ENCODE measurements around the gene DCTD. TPM values are rescaled to one million over a fixed set of nuclear protein-coding genes. Genes with fewer than 3 reads are reported as not detected.

Gene DCTD
- polyA plus RNA-seq (2012; ENCODE audit: insufficient read length, low read depth): 54.2 TPM

GRCh38 chr4:182917182-182918043 lies at the start of gene DCTD:
Gene DCTD, minus strand, starts transcription at chr4:182917386. Its CDS starts 1,818 bp downstream, at chr4:182915568.
- TF ChIP-seq TAF1 (IDR thresholded peaks at IDR 0.05; ENCODE audit: borderline replicate concordance, insufficient read depth, low read length) (no peak), REST (IDR thresholded peaks at IDR 0.05; ENCODE audit: insufficient read depth in 1 of 2, low read depth in 2 of 2, low read length in 2 of 2) (no peak), FOXP2 (optimal IDR thresholded peaks at IDR 0.05; ENCODE audit: borderline replicate concordance, extremely low read depth, extremely low read length, insufficient read depth) (no peak), POLR2AphosphoS5 (IDR thresholded peaks at IDR 0.05; ENCODE audit: low read depth, low read length) (no peak), SIN3A (IDR thresholded peaks at IDR 0.05; ENCODE audit: borderline replicate concordance, insufficient read depth, low read length) (no peak)

GRCh38 chr4:182960746-182961145 lies 43.6 kb upstream of the DCTD start:
- TF ChIP-seq TAF1 (IDR thresholded peaks at IDR 0.05; ENCODE audit: borderline replicate concordance, insufficient read depth, low read length) (no peak), REST (IDR thresholded peaks at IDR 0.05; ENCODE audit: insufficient read depth in 1 of 2, low read depth in 2 of 2, low read length in 2 of 2) (no peak), POLR2AphosphoS5 (IDR thresholded peaks at IDR 0.05; ENCODE audit: low read depth, low read length) (no peak), SIN3A (IDR thresholded peaks at IDR 0.05; ENCODE audit: borderline replicate concordance, insufficient read depth, low read length) (no peak), FOXP2 (optimal IDR thresholded peaks at IDR 0.05; ENCODE audit: borderline replicate concordance, extremely low read depth, extremely low read length, insufficient read depth) (no peak)

GRCh38 chr4:182960228-182960627 lies 43.0 kb upstream of the DCTD start:
- TF ChIP-seq SIN3A (IDR thresholded peaks at IDR 0.05; ENCODE audit: borderline replicate concordance, insufficient read depth, low read length): no peak
- no peak for TF ChIP-seq POLR2AphosphoS5 (IDR thresholded peaks at IDR 0.05; ENCODE audit: low read depth, low read length)

GRCh38 chr4:182955411-182955810 lies 38.2 kb upstream of the DCTD start:
- TF ChIP-seq REST (IDR thresholded peaks at IDR 0.05; ENCODE audit: insufficient read depth in 1 of 2, low read depth in 2 of 2, low read length in 2 of 2) (no peak), TAF1 (IDR thresholded peaks at IDR 0.05; ENCODE audit: borderline replicate concordance, insufficient read depth, low read length) (no peak), POLR2AphosphoS5 (IDR thresholded peaks at IDR 0.05; ENCODE audit: low read depth, low read length) (no peak), FOXP2 (optimal IDR thresholded peaks at IDR 0.05; ENCODE audit: borderline replicate concordance, extremely low read depth, extremely low read length, insufficient read depth) (no peak), SIN3A (IDR thresholded peaks at IDR 0.05; ENCODE audit: borderline replicate concordance, insufficient read depth, low read length) (no peak)

GRCh38 chr4:182944484-182945213 lies 27.5 kb upstream of the DCTD start:
- no peak for TF ChIP-seq POLR2AphosphoS5 (IDR thresholded peaks at IDR 0.05; ENCODE audit: low read depth, low read length)
- TF ChIP-seq SIN3A (IDR thresholded peaks at IDR 0.05; ENCODE audit: borderline replicate concordance, insufficient read depth, low read length): no peak
- TF ChIP-seq FOXP2 (optimal IDR thresholded peaks at IDR 0.05; ENCODE audit: borderline replicate concordance, extremely low read depth, extremely low read length, insufficient read depth): no peak
- no peak for TF ChIP-seq TAF1 (IDR thresholded peaks at IDR 0.05; ENCODE audit: borderline replicate concordance, insufficient read depth, low read length)
